ENCODE measurements around the gene IL26.
"Not testable (repeated sequence)": the region's sequence is repeated elsewhere in the genome, so short reads cannot be mapped to it uniquely, and the experiment has no call there.

IL26 gene

GRCh38 chr12:68198507-68199086 lies 27.0 kb downstream of the IL26 start:
- no peak for DNase-seq (ENCODE audit: low read depth)

GRCh38 chr12:68190301-68190700 lies 35.3 kb downstream of the IL26 start:
- DNase-seq (ENCODE audit: low read depth) = no peak

- peak; percentile 9 for DNase-seq (ENCODE audit: low read depth)
These were observed 35.8 kb downstream of the IL26 start for GRCh38 chr12:68189821-68190242.

- DNase-seq (ENCODE audit: low read depth) = no peak
These were observed 40.0 kb downstream of the IL26 start for GRCh38 chr12:68185598-68185997.

GRCh38 chr12:68180792-68181744 lies 44.5 kb downstream of the IL26 start:
- no peak for DNase-seq (ENCODE audit: low read depth)

- DNase-seq (ENCODE audit: low read depth) = no peak
These were observed 46.7 kb downstream of the IL26 start for GRCh38 chr12:68178774-68179439.

- no peak for DNase-seq (ENCODE audit: low read depth)
These were observed 47.4 kb downstream of the IL26 start for GRCh38 chr12:68178184-68178583.

- no peak for DNase-seq (ENCODE audit: low read depth)
These were observed 48.0 kb downstream of the IL26 start for GRCh38 chr12:68177562-68177961.

- DNase-seq (ENCODE audit: low read depth) = no peak
These were observed 49.4 kb downstream of the IL26 start for GRCh38 chr12:68176257-68176656.

GRCh38 chr12:68175557-68176061 lies 50.0 kb downstream of the IL26 start:
- no peak for DNase-seq (ENCODE audit: low read depth)

- DNase-seq (ENCODE audit: low read depth) = not testable (repeated sequence)
These were observed 50.8 kb downstream of the IL26 start for GRCh38 chr12:68174761-68175160.

GRCh38 chr12:68173792-68174191 lies 51.8 kb downstream of the IL26 start:
- no peak for DNase-seq (ENCODE audit: low read depth)

GRCh38 chr12:68170726-68171125 lies 54.9 kb downstream of the IL26 start:
- no peak for DNase-seq (ENCODE audit: low read depth)

- no peak for DNase-seq (ENCODE audit: low read depth)
These were observed 56.3 kb downstream of the IL26 start for GRCh38 chr12:68169213-68169889.

- DNase-seq (ENCODE audit: low read depth) = no peak
These were observed 59.2 kb downstream of the IL26 start for GRCh38 chr12:68166317-68166831.

- DNase-seq (ENCODE audit: low read depth) = no peak
These were observed 62.0 kb downstream of the IL26 start for GRCh38 chr12:68163560-68164081.

GRCh38 chr12:68162374-68162773 lies 63.2 kb downstream of the IL26 start:
- DNase-seq (ENCODE audit: low read depth) = no peak

- DNase-seq (ENCODE audit: low read depth) = no peak
These were observed 65.8 kb downstream of the IL26 start, which contains the start of gene IFNG for GRCh38 chr12:68159681-68160304. Gene IFNG (minus strand): TSS chr12:68159740. CDS start chr12:68159615, 125 bp downstream.

GRCh38 chr12:68158432-68158831 lies 67.2 kb downstream of the IL26 start:
- peak; percentile 1 for DNase-seq (ENCODE audit: low read depth)

- DNase-seq (ENCODE audit: low read depth) = no peak
These were observed 68.2 kb downstream of the IL26 start for GRCh38 chr12:68157380-68157779.

- DNase-seq (ENCODE audit: low read depth) = no peak
These were observed 69.0 kb downstream of the IL26 start for GRCh38 chr12:68156636-68157035.

All from GM04504 (cell line).